Measurements from ENCODE around the gene ABCC9. TPM values are rescaled to one million over a fixed set of nuclear protein-coding genes. Genes with fewer than 3 reads are reported as not detected.
A peak's percentile ranks its signal among the peaks of the same experiment; 100 is the strongest.
"Not testable (repeated sequence)": the region's sequence is repeated elsewhere in the genome, so short reads cannot be mapped to it uniquely, and the experiment has no call there.

The ABCC9 gene
- total and polyA plus RNA-seq, 12 donors, result 2.1 to 35.0 (median 18.5) TPM

DNA sequence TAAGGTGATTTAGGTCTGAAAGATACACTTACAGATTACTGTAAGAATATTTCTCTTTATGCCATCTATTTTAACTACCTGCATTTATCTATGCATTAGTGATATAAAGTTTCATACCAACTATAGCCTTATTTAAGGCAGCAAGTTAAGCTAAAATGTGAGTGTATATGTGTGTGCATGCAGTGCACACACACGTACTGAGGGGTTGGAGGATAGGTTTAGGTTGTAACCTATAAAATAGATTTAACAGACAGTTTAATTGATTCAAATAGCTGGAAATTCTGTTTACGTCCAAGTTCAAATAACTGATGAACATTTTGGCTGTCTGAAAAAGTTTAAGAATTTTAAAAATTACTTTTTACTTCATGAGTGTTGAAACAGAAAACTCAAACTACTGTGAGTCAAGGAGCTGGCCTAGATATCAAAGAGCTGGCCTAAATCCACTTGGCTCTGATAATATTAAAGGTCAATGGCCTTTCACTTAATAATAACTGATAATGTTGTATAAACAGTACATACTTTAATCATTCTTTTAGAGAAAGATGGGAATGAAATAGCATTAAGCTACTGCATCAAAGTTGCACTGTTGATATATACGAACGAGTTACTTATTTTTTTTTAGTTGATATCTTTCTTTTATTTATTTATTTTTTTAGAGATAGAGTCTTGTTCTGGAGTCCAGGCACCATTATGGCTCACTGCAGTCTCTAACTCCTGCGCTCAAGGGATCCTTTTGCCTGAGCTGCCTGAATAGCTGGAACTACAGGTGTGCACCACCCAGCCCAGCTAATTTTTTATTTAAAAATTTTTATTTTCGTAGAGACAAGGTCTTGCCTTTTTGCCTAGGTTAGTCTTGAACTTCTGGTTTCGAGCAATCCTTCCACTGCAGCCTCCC, 152.9 kb downstream of the ABCC9 start:
- Histone ChIP-seq H3K36me3 (replicated peaks in 1 of 2) (no peaks in the 10 kb centered on the region), H3K27me3 (no peaks in the 10 kb centered on the region), H3K27ac (peak overlapping the region in 4 of 5 donors; percentile 3 to 54 (median 24)), H3K4me3 (no peak overlapping the region), H3K9me3 (replicated peaks in 1 of 3) (no peaks in the 10 kb centered on the region), H3K4me1 (replicated peaks in 1 of 2) (peaks cover 7 to 15% of the 10 kb centered on the region in 2 donors)
- TF ChIP-seq, protein P1, sequence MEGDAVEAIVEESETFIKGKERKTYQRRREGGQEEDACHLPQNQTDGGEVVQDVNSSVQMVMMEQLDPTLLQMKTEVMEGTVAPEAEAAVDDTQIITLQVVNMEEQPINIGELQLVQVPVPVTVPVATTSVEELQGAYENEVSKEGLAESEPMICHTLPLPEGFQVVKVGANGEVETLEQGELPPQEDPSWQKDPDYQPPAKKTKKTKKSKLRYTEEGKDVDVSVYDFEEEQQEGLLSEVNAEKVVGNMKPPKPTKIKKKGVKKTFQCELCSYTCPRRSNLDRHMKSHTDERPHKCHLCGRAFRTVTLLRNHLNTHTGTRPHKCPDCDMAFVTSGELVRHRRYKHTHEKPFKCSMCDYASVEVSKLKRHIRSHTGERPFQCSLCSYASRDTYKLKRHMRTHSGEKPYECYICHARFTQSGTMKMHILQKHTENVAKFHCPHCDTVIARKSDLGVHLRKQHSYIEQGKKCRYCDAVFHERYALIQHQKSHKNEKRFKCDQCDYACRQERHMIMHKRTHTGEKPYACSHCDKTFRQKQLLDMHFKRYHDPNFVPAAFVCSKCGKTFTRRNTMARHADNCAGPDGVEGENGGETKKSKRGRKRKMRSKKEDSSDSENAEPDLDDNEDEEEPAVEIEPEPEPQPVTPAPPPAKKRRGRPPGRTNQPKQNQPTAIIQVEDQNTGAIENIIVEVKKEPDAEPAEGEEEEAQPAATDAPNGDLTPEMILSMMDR (IDR thresholded peaks at IDR 0.05), result no peak
- TF ChIP-seq POLR2A (IDR thresholded peaks at IDR 0.05), result no peak
- 45 to 51% (median 46%) methylated on average over 7 of the region's 7 CpGs for WGBS, 4 donors
- DNase-seq, result peak in 6 of 7 donors; percentile 52 to 73 (median 68)
- intact Hi-C loops (cut with DNase I), result no loop called here

DNA sequence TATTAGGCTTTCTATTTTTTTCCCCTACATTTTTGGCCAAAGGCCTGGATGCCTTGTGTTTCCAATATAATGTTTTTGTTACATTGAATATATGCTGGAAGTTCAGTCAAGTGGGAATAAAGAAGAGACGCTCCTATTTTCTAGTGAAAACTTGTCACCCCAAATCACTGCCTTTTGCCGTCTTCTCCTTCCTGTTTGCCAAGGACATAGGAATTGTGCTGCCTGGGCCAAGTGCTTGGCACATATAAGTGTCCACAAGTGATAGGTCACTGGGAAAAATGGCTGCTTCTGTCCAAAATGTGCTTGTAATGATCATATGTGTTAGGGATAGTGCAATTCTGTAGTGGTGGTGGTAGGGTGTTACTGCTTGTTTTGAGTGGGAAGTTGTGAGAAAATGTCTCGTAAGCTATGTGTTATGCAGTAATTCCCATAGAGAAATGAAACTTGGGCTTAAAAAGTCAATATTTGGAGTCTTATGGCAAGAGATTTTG, 155.1 kb downstream of the ABCC9 start:
- Histone ChIP-seq H3K27me3 (no peaks in the 10 kb centered on the region), H3K4me3 (no peak overlapping the region), H3K9me3 (replicated peaks in 1 of 3) (no peaks in the 10 kb centered on the region), H3K27ac (peak overlapping the region in 2 of 5 donors; percentile 24 to 36), H3K36me3 (replicated peaks in 1 of 2) (no peaks in the 10 kb centered on the region), H3K4me1 (replicated peaks in 1 of 2) (peaks cover 7 to 17% of the 10 kb centered on the region in 2 donors)
- no peak for TF ChIP-seq POLR2A (IDR thresholded peaks at IDR 0.05)
- TF ChIP-seq, protein P1 (IDR thresholded peaks at IDR 0.05), result no peak
- WGBS, 4 donors, result 55 to 67% (median 61%) methylated on average over 3 of the region's 3 CpGs
- intact Hi-C loops (cut with DNase I), result no loop called here
- no peak for DNase-seq

DNA sequence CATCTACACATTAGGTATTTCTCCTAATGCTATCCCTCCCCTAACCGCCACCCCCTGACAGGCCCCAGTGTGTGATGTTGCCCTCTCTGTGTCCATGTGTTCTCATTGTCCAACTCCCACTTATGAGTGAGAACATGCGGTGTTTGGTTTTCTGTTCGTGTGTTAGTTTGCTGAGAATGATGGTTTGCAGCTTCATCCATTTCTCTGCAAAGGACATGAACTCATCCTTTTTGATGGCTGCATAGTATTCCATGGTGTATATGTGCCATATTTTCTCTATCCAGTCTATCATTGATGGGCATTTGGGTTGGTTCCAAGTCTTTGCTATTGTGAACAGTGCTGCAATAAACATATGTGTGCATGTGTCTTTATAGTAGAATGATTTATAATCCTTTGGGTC, 158.5 kb downstream of the ABCC9 start:
- intact Hi-C loops (cut with DNase I); H3K27ac ChIP-seq; H3K36me3 ChIP-seq (replicated peaks in 1 of 2); DNase-seq; H3K27me3 ChIP-seq; H3K9me3 ChIP-seq (replicated peaks in 1 of 3); H3K4me3 ChIP-seq: not testable (repeated sequence)
- 91 to 95% (median 94%) methylated on average over 3 of the region's 3 CpGs for WGBS, 4 donors
- peaks cover 6 to 13% of the 10 kb centered on the region in 2 donors for H3K4me1 ChIP-seq (replicated peaks in 1 of 2)

DNA sequence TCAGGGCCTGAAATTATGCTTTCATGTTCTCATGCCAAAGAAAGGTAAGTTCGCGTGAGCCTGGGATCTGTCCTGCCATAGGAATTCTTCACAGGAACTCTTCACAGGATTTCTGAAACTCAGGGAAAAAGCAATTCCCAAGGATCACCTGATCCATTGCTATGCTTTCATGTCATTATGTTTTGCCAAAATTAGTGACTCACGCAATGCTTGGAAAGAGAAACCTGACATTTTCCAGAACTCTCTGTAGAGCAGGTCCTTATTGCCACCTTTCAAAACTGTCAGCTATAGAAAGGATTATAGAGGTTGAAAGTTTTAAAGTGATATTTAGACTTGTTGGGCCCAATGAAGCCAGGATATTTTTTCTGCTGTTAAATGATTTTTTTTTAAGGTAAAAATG, 160.4 kb downstream of the ABCC9 start:
- intact Hi-C loops (cut with DNase I), result no loop called here
- no peak for DNase-seq
- no peaks in the 10 kb centered on the region for H3K36me3 ChIP-seq (replicated peaks in 1 of 2)
- no peaks in the 10 kb centered on the region for H3K9me3 ChIP-seq (replicated peaks in 1 of 3)
- no peaks in the 10 kb centered on the region for H3K27me3 ChIP-seq
- 48 to 67% (median 58%) methylated on average over 3 of the region's 3 CpGs for WGBS, 4 donors
- H3K27ac ChIP-seq, result peak overlapping the region in 2 of 5 donors; percentile 51 to 59
- H3K4me1 ChIP-seq (replicated peaks in 1 of 2), result peaks cover 6 to 13% of the 10 kb centered on the region in 2 donors
- H3K4me3 ChIP-seq, result no peak overlapping the region
- no peak for TF ChIP-seq POLR2A (IDR thresholded peaks at IDR 0.05)
- TF ChIP-seq, protein P1 (IDR thresholded peaks at IDR 0.05), result no peak
